OCI-LY3 (cell line): ENCODE data around the gene PRICKLE1.

Experiments
- EZH2phosphoT487 ChIP-seq: fragments of 200-600 bp; shearing (Covaris generic); IDR thresholded peaks from 2 replicates; pipeline ENCODE4 v1.6.1; 2018; ENCODE audit warnings: antibody characterized with exemption, mixed run types, low read depth
- TF ChIP-seq, protein P1 (sequence below): fragments of 200-600, 300-600 bp; sonication (generic); IDR thresholded peaks from 2 replicates; pipeline ENCODE4 v1.5.1; 2014; ENCODE audit warnings: antibody characterized with exemption, low read length, low read depth

GRCh38 chr12:42585841-42586216, 3.7 kb downstream of the PRICKLE1 start:
- TF ChIP-seq, protein P1, sequence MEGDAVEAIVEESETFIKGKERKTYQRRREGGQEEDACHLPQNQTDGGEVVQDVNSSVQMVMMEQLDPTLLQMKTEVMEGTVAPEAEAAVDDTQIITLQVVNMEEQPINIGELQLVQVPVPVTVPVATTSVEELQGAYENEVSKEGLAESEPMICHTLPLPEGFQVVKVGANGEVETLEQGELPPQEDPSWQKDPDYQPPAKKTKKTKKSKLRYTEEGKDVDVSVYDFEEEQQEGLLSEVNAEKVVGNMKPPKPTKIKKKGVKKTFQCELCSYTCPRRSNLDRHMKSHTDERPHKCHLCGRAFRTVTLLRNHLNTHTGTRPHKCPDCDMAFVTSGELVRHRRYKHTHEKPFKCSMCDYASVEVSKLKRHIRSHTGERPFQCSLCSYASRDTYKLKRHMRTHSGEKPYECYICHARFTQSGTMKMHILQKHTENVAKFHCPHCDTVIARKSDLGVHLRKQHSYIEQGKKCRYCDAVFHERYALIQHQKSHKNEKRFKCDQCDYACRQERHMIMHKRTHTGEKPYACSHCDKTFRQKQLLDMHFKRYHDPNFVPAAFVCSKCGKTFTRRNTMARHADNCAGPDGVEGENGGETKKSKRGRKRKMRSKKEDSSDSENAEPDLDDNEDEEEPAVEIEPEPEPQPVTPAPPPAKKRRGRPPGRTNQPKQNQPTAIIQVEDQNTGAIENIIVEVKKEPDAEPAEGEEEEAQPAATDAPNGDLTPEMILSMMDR: no peak
- no peak for TF ChIP-seq EZH2phosphoT487
